Measurements from ENCODE around the gene AMPH. TPM values are rescaled to one million over a fixed set of nuclear protein-coding genes. Genes with fewer than 3 reads are reported as not detected.

Gene AMPH
- total and polyA plus RNA-seq, 9 of the 15 experiments (the other 6 are each of a cell fraction or from before 2014, with no cell fraction given), result 0.03 to 0.35 TPM; not detected in 7

GRCh38 chr7:38512704-38513103, 118.5 kb downstream of the AMPH start (continued):
- TF ChIP-seq REST (IDR thresholded peaks at IDR 0.05; ENCODE audit: borderline replicate concordance) (peak; percentile 81), REST (CRISPR knock-in tag; IDR thresholded peaks at IDR 0.05; ENCODE audit: low read depth) (no peak), HSF4 (CRISPR knock-in tag; IDR thresholded peaks at IDR 0.05; ENCODE audit: borderline replicate concordance) (no peak), LARP7 (IDR thresholded peaks at IDR 0.05) (no peak), EHMT2 (IDR thresholded peaks at IDR 0.05) (peak; percentile 58; the same call in 1 of the 2 replicates), MAX (CRISPR knock-in tag; IDR thresholded peaks at IDR 0.05) (no peak)
- TF ChIP-seq, protein P1, sequence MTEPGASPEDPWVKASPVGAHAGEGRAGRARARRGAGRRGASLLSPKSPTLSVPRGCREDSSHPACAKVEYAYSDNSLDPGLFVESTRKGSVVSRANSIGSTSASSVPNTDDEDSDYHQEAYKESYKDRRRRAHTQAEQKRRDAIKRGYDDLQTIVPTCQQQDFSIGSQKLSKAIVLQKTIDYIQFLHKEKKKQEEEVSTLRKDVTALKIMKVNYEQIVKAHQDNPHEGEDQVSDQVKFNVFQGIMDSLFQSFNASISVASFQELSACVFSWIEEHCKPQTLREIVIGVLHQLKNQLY (CRISPR knock-in tag; conservative IDR thresholded peaks at IDR 0.05), result no peak
- TF ChIP-seq, protein P2, sequence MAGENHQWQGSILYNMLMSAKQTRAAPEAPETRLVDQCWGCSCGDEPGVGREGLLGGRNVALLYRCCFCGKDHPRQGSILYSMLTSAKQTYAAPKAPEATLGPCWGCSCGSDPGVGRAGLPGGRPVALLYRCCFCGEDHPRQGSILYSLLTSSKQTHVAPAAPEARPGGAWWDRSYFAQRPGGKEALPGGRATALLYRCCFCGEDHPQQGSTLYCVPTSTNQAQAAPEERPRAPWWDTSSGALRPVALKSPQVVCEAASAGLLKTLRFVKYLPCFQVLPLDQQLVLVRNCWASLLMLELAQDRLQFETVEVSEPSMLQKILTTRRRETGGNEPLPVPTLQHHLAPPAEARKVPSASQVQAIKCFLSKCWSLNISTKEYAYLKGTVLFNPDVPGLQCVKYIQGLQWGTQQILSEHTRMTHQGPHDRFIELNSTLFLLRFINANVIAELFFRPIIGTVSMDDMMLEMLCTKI (IDR thresholded peaks at IDR 0.05; ENCODE audit: partially characterized antibody), result no peak

Data from K562 (cell line).